Measurements from ENCODE around the gene PTPN18. TPM values are rescaled to one million over a fixed set of nuclear protein-coding genes. Genes with fewer than 3 reads are reported as not detected.

PTPN18 gene
- total and polyA plus RNA-seq, 2 donors (not counting 3 experiments of a cell fraction or from before 2014, with no cell fraction given): 39.4 to 39.6 TPM

DNA sequence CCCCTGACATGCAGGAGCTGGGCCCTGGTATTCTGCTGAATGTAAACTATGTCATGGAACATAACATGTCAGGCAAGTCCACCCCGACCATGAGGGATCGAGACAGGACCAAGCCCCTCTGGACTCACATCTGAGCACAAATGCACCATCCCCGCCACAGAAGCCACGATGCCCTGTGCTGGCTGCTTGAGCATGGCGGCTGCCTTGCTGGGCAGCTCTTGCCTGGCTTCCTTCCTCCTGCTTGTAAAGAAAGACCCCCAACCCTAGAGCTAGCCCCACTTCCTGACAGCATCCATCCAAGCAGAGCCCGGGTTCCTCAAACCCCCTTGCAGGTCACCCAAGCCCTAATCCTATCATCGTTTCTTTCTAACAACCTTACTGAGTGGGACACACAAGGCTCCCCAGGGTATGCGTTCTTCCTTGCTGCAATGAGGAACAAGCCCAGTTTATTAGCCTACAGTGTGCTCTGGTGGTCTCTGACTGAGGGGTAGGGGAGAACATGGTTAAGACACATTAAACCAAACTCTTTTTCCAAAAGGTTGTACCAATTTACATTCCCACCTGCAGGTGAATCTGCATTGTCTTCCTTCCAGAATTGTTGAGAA, 26.6 kb downstream of the PTPN18 start:
- H3K4me1 ChIP-seq (ENCODE audit: control insufficient read depth, extremely low read depth, insufficient read depth, low read length): no peaks in the 10 kb centered on the region
- POLR2A ChIA-PET: no interaction called here
- no peak overlapping the region for H3K9ac ChIP-seq (replicated peaks; ENCODE audit: extremely low read depth, insufficient read depth, low read length)
- H3K9me1 ChIP-seq (replicated peaks; ENCODE audit: control insufficient read depth, extremely low read depth, insufficient read depth, low read length): no peaks in the 10 kb centered on the region
- H3K27ac ChIP-seq (ENCODE audit: insufficient read depth, low read depth, low read length): no peak overlapping the region
- H2AFZ ChIP-seq (ENCODE audit: low read depth, low read length): no peak overlapping the region
- dilution Hi-C loops (cut with MboI; ENCODE audit: extremely low pct_ligation_motif_present, low sequenced_read_pairs) (no loop called here), intact Hi-C loops (cut with micrococcal nuclease) (no loop called here)
- no peaks in the 10 kb centered on the region for H3K27me3 ChIP-seq (ENCODE audit: control insufficient read depth in 2 of 2, insufficient read depth in 2 of 2, low read length in 2 of 2)
- CTCF ChIA-PET: no interaction called here
- BruUV-seq (replicated peaks): no TSS peak
- H3K4me3 ChIP-seq (replicated peaks in 1 of 3; ENCODE audit: insufficient read depth in 1 of 3, low read depth in 1 of 3, low read length in 3 of 3): no peak overlapping the region
- H3K36me3 ChIP-seq (ENCODE audit: control insufficient read depth in 2 of 2, extremely low read depth in 1 of 2, insufficient read depth in 2 of 2, low read length in 2 of 2): no peaks in the 10 kb centered on the region
- DNase-seq (ENCODE audit: low read depth, low spot score) (no peak), FAIRE-seq (no peak)
- no peak overlapping the region for H3K4me2 ChIP-seq (ENCODE audit: insufficient read depth, low read length)
- TF ChIP-seq POLR2AphosphoS5 (IDR thresholded peaks at IDR 0.05; ENCODE audit: insufficient read depth, low read depth, low read length) (no peak), FOS (IDR thresholded peaks at IDR 0.05; ENCODE audit: borderline replicate concordance, insufficient read depth, low read length) (no peak), POLR2A (IDR thresholded peaks at IDR 0.05; ENCODE audit: low read depth, low read length) (no peak), JUN (IDR thresholded peaks at IDR 0.05; ENCODE audit: borderline replicate concordance, insufficient read depth, insufficient read length, low read depth) (no peak)
- H3K79me2 ChIP-seq (ENCODE audit: control insufficient read depth, insufficient read depth, low read length): no peaks in the 10 kb centered on the region
- no peaks in the 10 kb centered on the region for H3K9me3 ChIP-seq (replicated peaks; ENCODE audit: control insufficient read depth, insufficient read depth, low read length)
- H4K20me1 ChIP-seq (replicated peaks; ENCODE audit: control insufficient read depth, extremely low read depth, insufficient read depth, low read length): no peaks in the 10 kb centered on the region

DNA sequence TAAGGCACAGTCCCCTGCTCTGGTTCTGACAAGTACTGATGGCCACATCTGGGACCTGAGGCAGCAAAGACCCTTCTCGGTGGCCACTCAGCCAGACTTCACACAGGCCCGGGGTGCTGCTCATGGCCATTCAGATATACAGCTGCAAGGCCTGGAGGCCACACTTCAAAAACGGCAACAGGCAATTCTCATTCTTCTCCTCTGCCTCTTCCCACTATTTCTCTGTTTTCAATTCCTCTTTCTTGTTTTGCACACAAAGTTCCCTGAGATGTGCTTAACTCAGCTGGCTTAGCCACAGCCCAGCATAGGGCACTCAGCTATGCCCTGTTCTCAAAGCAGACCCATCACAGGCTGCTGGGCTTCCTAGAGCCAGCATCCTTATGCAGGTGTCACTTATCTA, 29.9 kb downstream of the PTPN18 start:
- H3K27ac ChIP-seq (ENCODE audit: insufficient read depth, low read depth, low read length): no peak overlapping the region
- FAIRE-seq (no peak), DNase-seq (ENCODE audit: low read depth, low spot score) (no peak)
- dilution Hi-C loops (cut with MboI; ENCODE audit: extremely low pct_ligation_motif_present, low sequenced_read_pairs) (no loop called here), intact Hi-C loops (cut with micrococcal nuclease) (loop anchor here (2.0 kb wide), 1 partner anchor 13 kb away; no protein-coding TSS in a partner anchor)
- H3K36me3 ChIP-seq (ENCODE audit: control insufficient read depth in 2 of 2, extremely low read depth in 1 of 2, insufficient read depth in 2 of 2, low read length in 2 of 2): no peaks in the 10 kb centered on the region
- no peak overlapping the region for H3K4me2 ChIP-seq (ENCODE audit: insufficient read depth, low read length)
- H4K20me1 ChIP-seq (replicated peaks; ENCODE audit: control insufficient read depth, extremely low read depth, insufficient read depth, low read length): no peaks in the 10 kb centered on the region
- H3K9ac ChIP-seq (replicated peaks; ENCODE audit: extremely low read depth, insufficient read depth, low read length): no peak overlapping the region
- no peaks in the 10 kb centered on the region for H3K9me1 ChIP-seq (replicated peaks; ENCODE audit: control insufficient read depth, extremely low read depth, insufficient read depth, low read length)
- TF ChIP-seq JUN (IDR thresholded peaks at IDR 0.05; ENCODE audit: borderline replicate concordance, insufficient read depth, insufficient read length, low read depth): no peak
- no peak for TF ChIP-seq POLR2AphosphoS5 (IDR thresholded peaks at IDR 0.05; ENCODE audit: insufficient read depth, low read depth, low read length)
- TF ChIP-seq EZH2 (IDR thresholded peaks at IDR 0.05; ENCODE audit: borderline replicate concordance, low read depth, low read length, severe bottlenecking): no peak
- TF ChIP-seq CTCF (IDR thresholded peaks at IDR 0.05; ENCODE audit: extremely low read depth in 1 of 2, insufficient read depth in 1 of 2, low read depth in 1 of 2, low read length in 2 of 2): no peak
- no peak for TF ChIP-seq FOS (IDR thresholded peaks at IDR 0.05; ENCODE audit: borderline replicate concordance, insufficient read depth, low read length)
- TF ChIP-seq MAX (IDR thresholded peaks at IDR 0.05; ENCODE audit: insufficient read depth, insufficient read length): no peak
- CTCF ChIA-PET: interaction anchor here (0.6 kb wide), 1 partner anchor 10 kb away, joined by 3 read pairs; no protein-coding TSS in a partner anchor
- H3K9me3 ChIP-seq (replicated peaks; ENCODE audit: control insufficient read depth, insufficient read depth, low read length): no peaks in the 10 kb centered on the region
- H3K27me3 ChIP-seq (ENCODE audit: control insufficient read depth in 2 of 2, insufficient read depth in 2 of 2, low read length in 2 of 2): no peaks in the 10 kb centered on the region
- H3K4me3 ChIP-seq (replicated peaks in 1 of 3; ENCODE audit: insufficient read depth in 1 of 3, low read depth in 1 of 3, low read length in 3 of 3): no peak overlapping the region
- no TSS peak for BruUV-seq (replicated peaks)
- no peaks in the 10 kb centered on the region for H3K4me1 ChIP-seq (ENCODE audit: control insufficient read depth, extremely low read depth, insufficient read depth, low read length)
- POLR2A ChIA-PET: no interaction called here
- H3K79me2 ChIP-seq (ENCODE audit: control insufficient read depth, insufficient read depth, low read length): no peaks in the 10 kb centered on the region
- H2AFZ ChIP-seq (ENCODE audit: low read depth, low read length): no peak overlapping the region
